Activated B cell treated with CpG ODN at 0.5 μM for 24 hours (primary cell): ENCODE measurements around the gene FNDC11. TPM values are rescaled to one million over a fixed set of nuclear protein-coding genes. Genes with fewer than 3 reads are reported as not detected.

Experiments used
- ATAC-seq: fragments of 200-7000 bp; cut with Tn5 transposase; one replicate; pipeline ENCODE4 v1.10.0; 2021; ENCODE audit warnings: low read depth, mild to moderate bottlenecking, moderate library complexity
- CTCF ChIA-PET: fragments of 350-600 bp; sonication (Branson Sonifier 250); formaldehyde crosslinking; loops from one replicate; lab custom pipeline; 2021; ENCODE audit warnings: antibody characterized with exemption; lab: Charles Lee
- POLR2A ChIA-PET: fragments of 350-600 bp; sonication (Branson Sonifier 250); formaldehyde crosslinking; loops from one replicate; lab custom pipeline; 2021; ENCODE audit warnings: antibody characterized with exemption; lab: Charles Lee
- DNase-seq: peaks from one replicate; pipeline ENCODE4 v3.0.0; 2022
- H3K27ac Mint-ChIP-seq: one replicate; pipeline ENCODE4 v1.8.0; 2020; ENCODE audit warnings: mixed read lengths
- H3K27me3 Mint-ChIP-seq: one replicate; pipeline ENCODE4 v1.8.0; 2021; ENCODE audit warnings: mixed read lengths
- H3K36me3 Mint-ChIP-seq: one replicate; pipeline ENCODE4 v1.8.0; 2021; ENCODE audit warnings: low read depth, mixed read lengths
- H3K4me1 Mint-ChIP-seq: one replicate; pipeline ENCODE4 v1.8.0; 2021; ENCODE audit warnings: mixed read lengths
- H3K4me3 Mint-ChIP-seq: one replicate; pipeline ENCODE4 v1.8.0; 2020; ENCODE audit warnings: mild to moderate bottlenecking, mixed read lengths
- H3K9me3 Mint-ChIP-seq: one replicate; pipeline ENCODE4 v1.8.0; 2020; ENCODE audit warnings: mixed read lengths
- CTCF ChIP-seq: fragments of 200-600 bp; IDR thresholded peaks from one replicate; pipeline ENCODE4 v1.8.0; 2022; ENCODE audit warnings: antibody characterized with exemption, mild to moderate bottlenecking
- intact Hi-C: fragments of 100-400 bp; cut with micrococcal nuclease; formaldehyde crosslinking; loops from one replicate; pipeline ENCODE4 v1.15.1; 2024
- total RNA-seq: library from RNA; stranded (reverse); gene quantifications from 2 replicates; pipeline ENCODE4 v1.2.3, GENCODE V29; 2022

Gene FNDC11
- total RNA-seq, 1 donor from 2014 or later, result 0.78 TPM

GRCh38 chr20:63562461-63563224 is 8.7 kb downstream of the FNDC11 start:
- intact Hi-C loops, result no loop called here
- no peaks in the 10 kb centered on the region for H3K9me3 Mint-ChIP-seq
- H3K27me3 Mint-ChIP-seq, result no peaks in the 10 kb centered on the region
- H3K36me3 Mint-ChIP-seq, result peaks cover 27% of the 10 kb centered on the region
- ChIA-PET POLR2A (interaction anchor here (0.8 to 1.9 kb wide), 4 partner anchors 8 to 25 kb away, joined by 3 to 9 read pairs (median 4); partner anchors contain the start of genes HELZ2 and PTK6), CTCF (interaction anchor here (1.0 kb wide), 1 partner anchor 79 kb away, joined by 3 read pairs; no protein-coding TSS in a partner anchor)
- no peak overlapping the region for H3K4me3 Mint-ChIP-seq
- no peak overlapping the region for H3K27ac Mint-ChIP-seq
- TF ChIP-seq CTCF, result no peak
- H3K4me1 Mint-ChIP-seq, result peaks cover 12% of the 10 kb centered on the region
- peak; percentile 12 for ATAC-seq
- DNase-seq, result no peak

GRCh38 chr20:63563225-63563935 is 9.4 kb downstream of the FNDC11 start:
- Mint-ChIP-seq H3K36me3 (peaks cover 27% of the 10 kb centered on the region), H3K27ac (no peak overlapping the region), H3K27me3 (no peaks in the 10 kb centered on the region), H3K9me3 (no peaks in the 10 kb centered on the region), H3K4me1 (peaks cover 19% of the 10 kb centered on the region), H3K4me3 (no peak overlapping the region)
- intact Hi-C loops, result no loop called here
- ATAC-seq (no peak), DNase-seq (no peak)
- no peak for TF ChIP-seq CTCF
- CTCF ChIA-PET, result interaction anchor here (1.0 kb wide), 1 partner anchor 78 kb away, joined by 3 read pairs; no protein-coding TSS in a partner anchor
- POLR2A ChIA-PET, result interaction anchor here (0.9 to 1.9 kb wide), 3 partner anchors 9 to 26 kb away, joined by 3 to 9 read pairs (median 4); partner anchors contain the start of gene PTK6

GRCh38 chr20:63564036-63564810 is 10.3 kb downstream of the FNDC11 start:
- intact Hi-C loops, result no loop called here
- POLR2A ChIA-PET, result interaction anchor here (1.4 to 1.9 kb wide), 2 partner anchors 9 to 10 kb away, joined by 5 to 9 read pairs; no protein-coding TSS in a partner anchor
- CTCF ChIA-PET, result no interaction called here
- DNase-seq, result no peak
- no peak for ATAC-seq
- no peak for TF ChIP-seq CTCF
- no peak overlapping the region for H3K27ac Mint-ChIP-seq
- H3K36me3 Mint-ChIP-seq, result peaks cover 21% of the 10 kb centered on the region
- no peak overlapping the region for H3K4me3 Mint-ChIP-seq
- no peaks in the 10 kb centered on the region for H3K27me3 Mint-ChIP-seq
- no peaks in the 10 kb centered on the region for H3K9me3 Mint-ChIP-seq
- peaks cover 27% of the 10 kb centered on the region for H3K4me1 Mint-ChIP-seq

GRCh38 chr20:63565021-63565698 is 11.2 kb downstream of the FNDC11 start:
- Mint-ChIP-seq H3K27me3 (no peaks in the 10 kb centered on the region), H3K36me3 (peaks cover 21% of the 10 kb centered on the region), H3K27ac (no peak overlapping the region), H3K4me1 (peaks cover 33% of the 10 kb centered on the region), H3K9me3 (no peaks in the 10 kb centered on the region), H3K4me3 (no peak overlapping the region)
- POLR2A ChIA-PET, result interaction anchor here (0.6 to 1.4 kb wide), 3 partner anchors 10 to 147 kb away, joined by 3 to 5 read pairs (median 3); no protein-coding TSS in a partner anchor
- ATAC-seq, result no peak
- no peak for DNase-seq
- no peak for TF ChIP-seq CTCF
- intact Hi-C loops, result loop anchor here (5.0 kb wide), 1 partner anchor 62 kb away; the partner anchor contains the start of gene GMEB2
- CTCF ChIA-PET, result no interaction called here
